Measurements from ENCODE around the gene PARP11. TPM values are rescaled to one million over a fixed set of nuclear protein-coding genes. Genes with fewer than 3 reads are reported as not detected.

Gene PARP11, protein sequence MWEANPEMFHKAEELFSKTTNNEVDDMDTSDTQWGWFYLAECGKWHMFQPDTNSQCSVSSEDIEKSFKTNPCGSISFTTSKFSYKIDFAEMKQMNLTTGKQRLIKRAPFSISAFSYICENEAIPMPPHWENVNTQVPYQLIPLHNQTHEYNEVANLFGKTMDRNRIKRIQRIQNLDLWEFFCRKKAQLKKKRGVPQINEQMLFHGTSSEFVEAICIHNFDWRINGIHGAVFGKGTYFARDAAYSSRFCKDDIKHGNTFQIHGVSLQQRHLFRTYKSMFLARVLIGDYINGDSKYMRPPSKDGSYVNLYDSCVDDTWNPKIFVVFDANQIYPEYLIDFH
- 4.8 TPM for polyA plus RNA-seq (2013, experiment 1 of 2; ENCODE audit: insufficient read length)
- 5.7 TPM for polyA plus RNA-seq (2013, experiment 2 of 2; ENCODE audit: insufficient read length)

DNA sequence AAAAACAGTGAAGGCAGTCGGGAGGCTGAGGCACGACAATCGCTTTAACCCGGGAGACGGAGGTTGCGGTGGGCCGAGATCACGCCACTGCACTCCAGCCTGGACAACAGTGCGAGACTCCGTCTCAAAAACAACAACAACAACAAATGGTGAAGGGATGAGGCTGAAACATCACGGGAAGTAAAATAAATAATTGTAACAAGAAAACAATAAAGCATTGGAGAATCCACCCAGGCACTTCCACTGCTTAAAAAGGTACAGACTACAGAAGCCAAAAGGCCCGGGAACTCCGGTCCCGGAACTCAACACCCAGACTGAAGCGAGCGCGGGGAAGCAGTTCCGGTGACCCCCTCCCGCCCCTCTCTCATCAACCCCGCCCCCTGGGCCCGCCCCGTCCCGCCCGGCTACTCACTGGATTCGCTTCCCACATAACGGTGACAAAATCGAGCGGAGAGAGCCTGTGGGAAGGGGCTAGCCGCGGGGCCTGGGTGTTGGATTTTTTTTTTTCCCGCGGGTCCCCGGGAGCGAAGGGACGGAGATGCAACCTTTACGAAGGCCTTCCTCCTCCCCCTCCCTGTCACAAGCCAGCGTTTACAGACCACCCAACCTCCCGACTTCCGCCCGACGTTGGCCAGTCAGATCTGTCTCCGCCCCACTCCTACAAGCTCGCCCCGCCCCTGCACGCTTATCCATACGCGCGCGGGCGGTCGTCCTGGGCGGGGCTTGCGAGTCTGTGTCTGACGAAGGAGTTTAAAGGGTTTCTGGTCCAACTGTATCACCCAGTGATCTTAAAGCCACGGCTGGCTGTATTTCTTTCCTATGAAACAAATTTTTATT lies at the start of gene PARP11:
Gene PARP11 (minus strand): TSS at position 600 of the 837 bp plus-strand sequence. CDS start 170 bp downstream, at position 430.
- peak; percentile 96 for DNase-seq

DNA sequence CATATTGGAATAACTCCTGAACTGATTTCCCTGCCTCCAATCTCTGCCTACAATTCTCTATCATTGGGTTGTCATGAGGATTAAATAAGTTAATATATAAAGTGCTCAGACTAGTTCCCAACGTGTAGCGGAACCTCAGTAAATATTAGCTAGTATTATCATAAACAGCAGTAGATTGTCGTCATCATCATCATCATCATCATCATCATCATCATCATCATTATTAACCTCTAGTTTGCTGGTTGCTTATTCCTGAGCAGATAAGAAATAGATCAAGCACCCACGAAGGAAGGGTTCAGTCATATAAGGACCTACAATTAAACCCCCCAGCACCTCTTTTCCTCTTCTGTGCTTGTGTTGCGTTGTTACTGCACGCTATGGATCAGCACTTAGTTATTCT lies 48.8 kb upstream of the PARP11 start:
- no peak for DNase-seq

DNA sequence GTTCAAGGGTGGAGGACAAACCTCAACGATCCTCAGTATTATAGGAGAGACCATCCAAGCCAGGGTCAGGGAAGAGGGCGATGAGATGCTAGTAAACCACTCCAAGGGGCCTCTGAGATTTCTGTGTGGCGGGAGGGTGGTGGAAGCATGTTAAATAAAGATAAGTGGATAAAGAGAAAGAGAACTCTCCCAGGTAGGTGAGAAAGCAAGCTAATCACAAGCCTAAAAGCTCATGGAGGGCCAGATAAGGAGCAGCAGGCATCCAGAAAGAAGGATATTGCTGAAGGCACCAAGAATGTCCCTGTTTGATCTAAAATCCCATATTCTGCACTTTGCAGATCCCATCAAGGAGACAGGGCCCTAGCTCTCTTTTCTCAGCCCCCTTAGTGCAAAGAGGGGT lies 48.3 kb upstream of the PARP11 start:
- DNase-seq = no peak

DNA sequence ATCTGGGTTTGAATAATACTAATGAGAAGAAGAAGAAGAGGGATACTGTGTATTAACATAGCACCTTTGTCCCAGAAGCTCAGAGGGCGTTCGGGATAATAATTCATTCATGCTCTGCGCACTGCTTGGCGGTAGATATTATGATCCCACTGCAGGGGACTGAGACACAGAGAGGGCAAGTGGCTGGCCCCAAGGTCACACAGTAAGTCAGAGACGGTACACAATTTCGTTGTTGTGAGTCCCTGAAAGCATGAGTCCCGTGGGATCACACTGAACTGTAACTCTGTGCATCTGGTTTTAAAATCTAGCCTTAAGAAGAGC lies 47.9 kb upstream of the PARP11 start:
- no peak for DNase-seq

DNA sequence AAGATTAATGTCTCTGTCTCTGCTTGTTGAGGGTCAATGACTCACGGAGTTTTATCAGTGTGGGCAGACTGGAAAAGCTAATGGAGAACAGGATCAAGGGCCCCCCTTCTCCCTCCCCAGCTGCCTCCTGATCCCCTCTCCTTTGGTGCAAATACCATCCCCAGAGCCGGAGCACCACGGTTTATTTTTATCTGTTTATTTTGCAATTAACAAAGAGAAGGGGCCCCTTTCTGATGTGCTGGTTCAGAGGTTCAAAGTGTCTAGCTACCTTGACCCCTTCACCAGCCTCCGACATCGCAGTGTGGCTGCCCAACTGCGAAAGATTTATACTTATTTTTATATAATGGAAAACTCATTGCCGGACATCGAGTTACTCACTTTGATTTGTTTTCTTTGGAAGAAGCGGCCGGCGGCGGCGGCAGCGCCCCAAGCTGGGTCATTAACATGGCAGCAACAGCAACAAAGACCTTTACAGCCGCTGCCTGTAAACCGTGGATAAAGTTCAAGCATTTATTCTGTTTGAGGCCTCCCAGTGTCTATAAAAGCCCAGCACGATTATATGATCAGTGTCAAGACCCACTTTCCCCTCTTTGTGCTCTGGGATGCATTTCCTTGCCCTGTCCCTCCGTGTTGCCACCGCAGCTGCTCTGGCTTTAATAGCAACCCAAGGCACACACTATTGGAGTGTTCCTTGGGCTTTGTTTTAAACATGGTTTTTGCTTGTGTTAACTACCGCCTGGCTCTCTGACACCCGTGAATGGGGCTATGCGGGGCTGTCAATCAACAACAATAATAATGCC lies 47.4 kb upstream of the PARP11 start:
- DNase-seq = no peak

DNA sequence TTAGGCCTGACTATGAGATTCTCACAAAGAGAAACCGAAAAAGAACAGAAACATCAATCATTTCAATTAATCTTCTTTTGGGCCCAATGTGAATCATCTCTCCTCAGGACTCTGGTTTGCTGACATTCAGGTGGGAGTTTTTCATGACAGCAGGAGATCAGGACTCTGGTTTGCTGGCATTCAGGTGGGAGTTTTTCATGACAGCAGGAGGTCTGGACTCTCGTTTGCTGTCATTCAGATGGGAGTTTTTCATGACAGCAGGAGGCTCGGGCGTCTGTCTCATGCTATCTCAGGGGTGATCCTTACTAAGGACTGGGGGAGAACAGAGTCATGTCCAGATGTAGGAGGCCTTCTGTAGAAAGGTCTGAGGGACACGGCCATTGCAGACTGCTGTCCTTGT lies 40.1 kb upstream of the PARP11 start:
- no peak for DNase-seq

DNA sequence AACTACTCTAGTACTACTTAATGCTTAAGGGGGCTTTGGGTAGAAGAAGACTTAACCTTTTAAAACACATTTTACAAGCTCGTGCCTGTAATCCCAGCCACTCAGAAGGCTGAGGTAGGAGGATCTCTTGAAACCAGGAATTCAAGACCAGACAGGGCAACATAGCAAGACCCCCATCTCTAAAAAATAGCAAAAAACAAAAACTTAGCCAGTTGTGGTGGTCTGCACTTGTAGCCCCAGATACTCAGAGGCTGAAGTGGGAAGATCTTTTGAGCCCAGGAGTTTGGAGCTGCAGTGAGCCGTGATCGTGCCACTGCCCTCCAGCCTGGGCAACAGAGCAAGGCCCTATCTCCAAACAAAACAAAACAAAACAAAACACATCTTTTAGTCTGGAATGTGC lies 39.7 kb upstream of the PARP11 start:
- no peak for DNase-seq

DNA sequence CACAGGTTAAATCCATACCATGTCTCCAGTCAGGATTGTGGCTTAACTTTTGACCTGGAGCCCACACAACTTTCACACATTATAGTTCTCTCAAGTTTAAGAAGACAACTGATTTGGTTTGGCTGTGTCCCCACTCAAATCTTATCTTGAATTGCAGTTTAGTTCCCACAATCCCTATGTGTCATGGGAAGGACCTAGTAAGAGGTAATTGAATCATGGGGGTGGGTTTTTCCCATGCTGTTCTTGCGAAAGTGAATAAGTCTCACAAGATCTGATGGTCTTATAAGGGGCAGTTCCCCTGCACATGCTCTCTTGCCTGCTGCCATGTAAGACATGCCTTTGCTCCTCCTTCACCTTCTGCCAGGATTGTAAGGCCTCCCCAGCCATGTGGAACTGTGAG lies 38.2 kb upstream of the PARP11 start:
- DNase-seq = no peak

DNA sequence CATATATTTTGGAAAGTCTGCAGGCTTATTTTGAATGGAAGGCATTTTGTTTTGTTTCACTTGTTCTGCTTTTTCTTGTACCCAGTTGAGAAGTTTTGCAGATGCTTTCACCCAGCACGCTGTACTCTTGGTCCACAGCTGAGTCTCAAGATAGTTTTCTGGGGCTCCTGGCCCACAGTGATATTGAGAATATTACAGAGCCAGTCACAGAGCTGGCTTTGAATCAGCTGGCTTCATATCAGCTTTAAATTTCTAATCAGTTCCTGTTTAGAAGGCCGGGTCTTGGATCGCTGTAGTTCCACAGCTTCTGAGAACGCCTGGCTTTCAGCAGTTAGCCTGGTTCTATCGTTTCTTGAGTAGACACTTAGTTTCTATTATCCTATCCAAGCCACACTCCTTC lies 32.5 kb upstream of the PARP11 start:
- no peak for DNase-seq

DNA sequence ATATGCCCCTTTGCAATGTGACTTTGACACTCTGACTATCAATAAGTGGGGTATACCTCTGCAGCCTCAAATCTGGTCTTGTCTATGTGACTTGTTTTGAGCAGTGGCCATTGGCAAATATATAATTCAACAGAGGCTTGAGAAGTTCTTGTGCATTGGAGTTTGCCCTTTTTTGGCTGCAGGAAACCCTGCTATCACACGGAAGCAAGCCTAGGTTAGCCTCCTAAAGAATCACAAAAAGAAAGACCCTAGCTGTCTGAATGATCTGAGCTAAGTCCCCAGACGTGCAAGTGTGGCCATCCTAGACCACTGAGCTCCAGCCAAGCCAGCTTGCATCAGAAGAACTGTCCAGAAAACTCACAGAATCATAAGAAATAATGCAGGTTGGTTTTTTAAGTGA lies 31.8 kb upstream of the PARP11 start:
- no peak for DNase-seq

DNA sequence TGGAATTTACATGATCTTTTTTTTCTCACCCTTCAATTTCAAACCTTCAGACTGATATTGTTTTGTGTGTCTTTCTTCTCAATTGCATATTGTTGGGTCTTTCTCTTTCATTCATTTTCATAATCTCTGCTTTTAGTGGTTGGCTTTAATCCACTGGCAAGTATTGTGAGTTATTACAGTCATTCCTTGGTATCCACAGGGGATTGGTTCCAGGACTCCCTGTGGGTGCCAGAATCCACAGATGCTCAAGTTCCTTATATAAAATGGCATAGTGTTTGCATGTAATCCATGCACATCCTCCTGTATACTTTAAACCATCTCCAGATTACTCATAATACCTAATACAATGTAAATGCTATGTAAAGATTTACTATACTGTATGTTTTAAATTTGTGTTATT lies 29.7 kb upstream of the PARP11 start:
- no peak for DNase-seq

DNA sequence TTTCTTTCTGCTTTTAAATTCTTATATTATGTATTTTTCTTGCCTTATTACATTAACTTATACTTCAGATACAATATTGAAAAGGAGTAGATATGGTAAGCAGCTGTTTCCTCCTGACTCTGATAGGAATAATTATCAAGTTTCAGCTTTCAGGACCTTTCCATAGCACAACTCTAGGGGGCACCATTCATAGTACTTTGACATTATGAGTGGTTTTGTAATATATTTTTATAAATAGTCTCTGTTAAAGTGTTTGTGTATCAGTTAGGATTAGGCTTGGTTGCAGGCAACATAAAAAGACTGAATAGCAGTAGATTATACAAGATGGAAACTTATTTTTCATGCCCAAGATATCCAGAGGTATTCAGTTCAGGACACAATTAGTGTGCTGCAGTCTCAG lies 27.9 kb upstream of the PARP11 start:
- DNase-seq = no peak

DNA sequence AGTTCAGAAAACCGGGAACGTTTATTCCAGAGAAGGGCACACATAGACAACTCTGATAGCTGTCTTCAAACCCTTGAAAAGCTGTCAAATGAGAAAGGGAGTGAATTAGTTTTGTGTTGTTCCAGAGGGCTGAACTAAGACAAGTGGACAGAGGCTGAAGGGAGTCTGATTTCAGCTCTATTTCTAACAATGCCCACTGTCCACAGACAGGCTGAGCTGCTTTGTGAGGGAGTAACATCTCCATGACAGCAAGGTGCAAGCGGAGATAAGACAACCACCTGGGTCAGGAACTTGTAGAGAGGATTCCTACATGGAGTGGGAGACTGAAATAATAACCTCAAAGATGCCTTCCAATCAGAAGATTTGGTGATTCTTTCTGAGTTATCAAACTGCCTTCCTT lies 25.6 kb upstream of the PARP11 start:
- no peak for DNase-seq

DNA sequence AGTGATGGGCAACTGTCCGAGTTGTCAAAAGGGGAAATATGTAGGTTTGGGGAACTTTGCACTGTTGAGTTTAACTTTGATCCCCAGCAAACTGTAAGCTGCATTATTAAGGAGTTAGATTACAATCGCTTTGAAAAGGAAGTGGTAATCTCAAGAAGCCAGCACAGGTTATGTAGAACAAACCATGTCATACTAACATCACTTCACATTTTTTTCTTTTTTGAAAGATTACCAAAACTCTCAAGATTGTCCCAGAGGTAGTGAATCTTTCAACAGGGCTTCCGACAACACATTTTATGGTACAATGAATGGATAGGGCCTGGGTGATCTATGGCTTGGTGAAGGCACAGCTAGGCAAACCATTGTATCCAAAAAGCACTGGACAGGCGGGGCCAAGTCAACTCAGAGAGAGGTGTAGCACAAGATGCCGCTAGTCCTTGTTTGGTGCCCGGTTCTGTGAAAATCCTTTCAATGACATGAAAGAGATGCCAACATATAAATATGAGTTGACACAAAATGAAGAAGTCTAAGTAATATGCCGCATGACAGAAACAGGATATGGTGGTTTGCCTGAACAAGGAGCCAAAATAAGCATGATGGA lies 24.3 kb upstream of the PARP11 start:
- no peak for DNase-seq

DNA sequence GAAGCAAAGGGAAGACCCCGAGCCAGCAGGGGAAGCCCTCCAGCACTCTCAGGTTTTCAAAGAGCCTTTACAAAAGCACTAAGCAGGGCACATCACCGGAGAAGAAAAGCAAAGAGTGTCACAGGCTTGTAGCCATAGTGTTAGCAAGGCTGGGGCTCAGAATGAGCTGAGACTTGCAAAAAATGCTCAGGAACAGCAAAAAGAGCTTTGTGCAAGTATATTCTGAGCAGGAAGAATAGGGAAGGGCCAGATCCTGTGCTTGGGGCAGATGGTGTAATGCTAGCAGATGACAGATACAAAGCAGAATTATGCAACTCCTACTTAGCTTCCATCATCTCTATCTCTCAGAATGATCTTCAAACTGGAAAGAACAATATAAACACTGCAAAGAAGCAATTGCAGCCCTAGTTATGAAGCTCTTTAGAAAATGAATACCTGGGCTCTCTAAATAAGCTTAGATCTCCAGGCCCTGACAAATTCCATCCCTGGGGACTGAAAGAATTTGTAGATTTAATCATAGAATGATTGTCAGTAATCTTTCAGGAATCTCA lies 23.7 kb upstream of the PARP11 start:
- DNase-seq = no peak

DNA sequence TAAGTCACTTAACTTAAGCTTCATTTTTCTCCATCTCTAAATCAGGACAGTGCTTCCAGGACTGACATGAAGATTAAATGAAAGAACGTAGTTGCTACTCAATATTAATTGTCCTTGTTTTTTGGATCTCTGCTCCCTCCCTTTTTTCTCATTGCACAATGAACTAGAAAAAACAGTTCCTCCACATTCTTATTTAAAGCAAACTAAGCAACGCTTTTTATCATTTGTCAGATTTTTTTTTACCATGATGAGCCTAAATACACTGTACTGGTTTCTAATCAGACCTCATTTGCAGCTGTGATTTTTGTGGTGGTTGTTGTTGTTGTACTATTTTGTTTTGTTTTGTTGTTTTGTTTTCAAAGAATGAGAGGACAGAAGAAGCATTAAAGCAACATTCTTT lies 23.2 kb upstream of the PARP11 start:
- no peak for DNase-seq

DNA sequence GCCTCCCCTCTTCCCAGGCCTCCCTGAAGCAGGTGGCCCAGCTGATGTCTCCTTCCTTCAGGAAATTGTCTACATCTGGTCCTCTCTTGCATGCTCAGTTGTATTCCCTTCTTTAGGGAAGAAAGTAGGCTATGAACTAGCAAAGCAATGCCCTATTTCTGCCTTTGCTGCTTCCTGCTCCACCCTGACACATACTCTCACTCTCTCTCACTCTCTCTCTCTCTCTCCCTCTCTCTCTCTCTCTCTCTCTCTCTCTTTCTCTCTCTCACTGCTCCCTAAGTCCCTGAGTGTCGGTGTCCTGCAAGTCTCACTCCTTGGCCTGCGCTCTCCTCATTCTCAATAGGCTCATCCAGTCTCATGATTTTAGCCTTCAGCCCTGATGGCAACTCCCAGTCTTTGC lies 19.4 kb upstream of the PARP11 start:
- no peak for DNase-seq

DNA sequence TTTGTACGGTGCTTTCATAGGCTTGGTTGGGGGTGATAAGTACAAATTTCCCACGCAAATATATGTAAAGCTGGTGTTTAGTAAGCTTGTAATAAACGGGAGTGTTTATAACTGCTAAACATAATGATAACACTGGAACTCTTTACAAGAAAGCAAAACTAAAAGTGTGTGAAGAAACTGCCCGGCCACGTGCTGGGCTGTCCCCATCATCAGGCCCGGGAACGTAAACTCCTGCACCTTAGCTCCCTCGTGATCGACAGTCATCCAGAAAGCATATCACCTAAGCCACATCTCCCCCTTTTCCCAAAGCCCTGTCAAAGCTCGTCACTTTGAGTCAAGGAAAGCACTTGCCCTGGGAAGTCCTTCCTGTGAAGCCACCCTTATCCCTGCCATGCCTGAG lies 18.0 kb upstream of the PARP11 start:
- no peak for DNase-seq

DNA sequence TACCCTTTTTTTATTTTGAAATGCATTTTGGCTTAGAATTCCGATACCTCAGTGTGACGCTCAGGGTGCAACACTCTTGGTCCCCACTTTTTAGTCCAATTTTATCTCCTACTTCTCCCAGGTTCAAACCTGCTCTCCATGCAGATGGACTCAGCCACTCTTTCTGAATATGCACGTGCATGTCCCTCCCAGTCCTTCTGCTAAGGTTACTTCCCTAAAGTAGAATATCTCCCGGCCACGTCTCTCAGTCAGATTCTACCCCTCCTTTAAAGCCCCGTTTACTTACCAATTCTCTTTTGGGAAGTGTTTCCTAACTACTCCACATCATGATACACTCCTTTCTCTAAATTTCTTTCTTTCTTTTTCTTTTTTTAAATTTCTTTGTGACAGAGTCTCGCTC lies 15.5 kb upstream of the PARP11 start:
- DNase-seq = no peak

DNA sequence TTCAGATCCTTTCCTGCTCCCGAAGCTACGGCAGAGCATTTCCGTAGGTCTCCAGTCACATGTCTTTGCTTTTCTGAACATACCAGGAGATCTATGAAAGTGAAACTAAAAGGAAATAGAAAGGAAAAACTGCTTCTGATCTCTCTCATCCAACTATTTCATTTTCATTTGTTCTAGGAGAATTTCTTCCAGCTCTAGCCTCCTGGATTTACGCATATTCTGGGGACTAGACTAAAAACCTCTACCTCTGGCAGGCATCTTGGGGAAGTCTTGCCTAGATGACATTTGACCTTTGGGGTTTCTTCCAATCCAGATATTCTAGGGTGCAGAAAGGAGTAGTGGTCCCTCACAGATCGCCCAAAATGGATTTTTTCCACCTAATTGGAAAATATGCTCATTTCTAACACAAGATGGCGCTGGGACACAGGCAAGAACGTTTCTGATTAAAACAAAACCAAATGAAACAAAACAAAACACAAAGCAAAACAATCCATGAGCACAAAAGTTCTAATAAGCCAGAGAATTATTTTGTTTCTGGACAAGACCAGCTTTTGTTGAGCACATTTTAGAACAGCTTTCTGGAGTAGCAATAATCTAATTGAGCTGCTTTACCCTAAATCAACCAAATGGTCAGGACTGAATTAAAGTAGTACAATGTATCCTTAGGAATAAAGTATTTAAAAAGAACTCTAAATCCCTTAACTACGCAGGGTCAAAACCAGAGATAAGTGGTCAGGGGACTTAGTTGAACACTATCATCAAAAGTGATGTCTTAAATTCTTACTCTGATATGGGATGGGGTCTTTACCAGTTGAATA lies 12.3 kb upstream of the PARP11 start:
- DNase-seq = peak; percentile 45

DNA sequence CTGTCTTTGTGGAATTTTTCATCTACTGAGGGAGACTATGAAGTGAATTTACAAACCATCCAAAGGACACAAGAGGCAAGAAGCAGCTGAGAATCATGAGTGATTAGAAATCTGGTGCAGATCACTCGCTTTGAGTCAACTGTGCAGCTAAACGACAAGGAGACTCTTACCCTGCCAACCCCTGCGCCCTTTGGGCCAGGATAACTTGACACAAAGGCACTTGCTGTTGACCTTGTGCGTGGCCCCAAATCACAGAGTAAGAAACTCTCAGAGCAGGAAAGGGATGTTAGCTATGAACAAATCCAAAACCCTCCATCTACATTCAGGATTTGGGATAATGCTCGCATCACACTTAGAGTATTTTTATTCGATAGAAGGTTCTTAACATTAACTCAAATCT lies 11.5 kb upstream of the PARP11 start:
- DNase-seq = no peak
